Lower leg skin (tissue), 3 donors: Measurements from ENCODE around the gene INO80B.

Experiments used
- CTCF ChIP-seq, 3 donors: fragments of 450-650 bp; IDR thresholded peaks; one replicate each; pipeline ENCODE4 v1.5.1; 2016; ENCODE audit warnings: antibody characterized with exemption in 3 of 3, mild to moderate bottlenecking in 3 of 3, moderate library complexity in 2 of 3
- POLR2A ChIP-seq, 2 donors: fragments of 450-650 bp; IDR thresholded peaks; one replicate each; pipeline ENCODE4 v1.6.1; 2016 to 2017; ENCODE audit warnings: antibody characterized with exemption in 2 of 2, mild to moderate bottlenecking in 1 of 2, moderate library complexity in 1 of 2

GRCh38 chr2:74502147-74502719 lies 47.3 kb downstream of the INO80B start:
- no peak for TF ChIP-seq CTCF (IDR thresholded peaks at IDR 0.05)
- TF ChIP-seq POLR2A (IDR thresholded peaks at IDR 0.05), result no peak
